ENCODE results near the gene EMILIN1.
A peak's percentile ranks its signal among the peaks of the same experiment; 100 is the strongest.

DNA sequence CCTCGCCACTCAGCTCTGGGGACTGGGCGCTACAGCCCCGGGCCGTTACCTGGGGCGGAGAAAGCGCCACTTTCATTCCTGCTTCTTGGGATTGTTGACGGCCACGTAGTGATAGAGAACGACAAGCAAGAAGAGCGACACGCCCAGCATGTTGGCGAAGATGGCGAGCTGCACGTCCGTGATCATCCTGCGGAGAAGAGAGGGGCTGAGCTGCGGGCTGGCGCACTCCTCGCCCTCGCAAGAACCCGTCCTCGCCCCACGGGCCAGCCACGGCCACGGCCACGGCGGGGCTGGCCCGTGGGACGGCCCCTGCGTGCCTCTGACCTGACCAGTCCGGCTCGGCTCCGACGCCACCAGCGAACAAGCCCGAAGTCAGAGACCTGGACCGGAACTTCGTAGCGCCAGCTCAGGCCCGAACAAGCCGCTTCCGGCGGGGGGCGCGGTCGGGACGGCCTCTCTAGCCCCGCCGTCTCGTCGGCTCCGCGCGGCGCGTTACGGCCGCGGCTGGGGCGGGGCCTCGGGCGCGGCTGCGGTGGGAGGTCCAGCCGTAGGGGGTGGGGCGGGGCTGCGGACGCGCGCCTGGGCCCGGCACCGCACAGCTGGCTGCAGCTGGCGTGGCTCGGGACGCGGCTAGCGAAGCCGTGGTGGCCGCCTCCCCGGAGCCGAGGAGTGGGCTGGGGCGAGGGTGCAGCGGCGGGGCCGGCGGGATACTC lies 7.0 kb upstream of the EMILIN1 start, which contains the start of gene OST4:
- TF ChIP-seq, protein P1, sequence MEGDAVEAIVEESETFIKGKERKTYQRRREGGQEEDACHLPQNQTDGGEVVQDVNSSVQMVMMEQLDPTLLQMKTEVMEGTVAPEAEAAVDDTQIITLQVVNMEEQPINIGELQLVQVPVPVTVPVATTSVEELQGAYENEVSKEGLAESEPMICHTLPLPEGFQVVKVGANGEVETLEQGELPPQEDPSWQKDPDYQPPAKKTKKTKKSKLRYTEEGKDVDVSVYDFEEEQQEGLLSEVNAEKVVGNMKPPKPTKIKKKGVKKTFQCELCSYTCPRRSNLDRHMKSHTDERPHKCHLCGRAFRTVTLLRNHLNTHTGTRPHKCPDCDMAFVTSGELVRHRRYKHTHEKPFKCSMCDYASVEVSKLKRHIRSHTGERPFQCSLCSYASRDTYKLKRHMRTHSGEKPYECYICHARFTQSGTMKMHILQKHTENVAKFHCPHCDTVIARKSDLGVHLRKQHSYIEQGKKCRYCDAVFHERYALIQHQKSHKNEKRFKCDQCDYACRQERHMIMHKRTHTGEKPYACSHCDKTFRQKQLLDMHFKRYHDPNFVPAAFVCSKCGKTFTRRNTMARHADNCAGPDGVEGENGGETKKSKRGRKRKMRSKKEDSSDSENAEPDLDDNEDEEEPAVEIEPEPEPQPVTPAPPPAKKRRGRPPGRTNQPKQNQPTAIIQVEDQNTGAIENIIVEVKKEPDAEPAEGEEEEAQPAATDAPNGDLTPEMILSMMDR (conservative IDR thresholded peaks at IDR 0.05; ENCODE audit: low read depth, low read length) = no peak
- TF ChIP-seq POLR2A (IDR thresholded peaks at IDR 0.05; ENCODE audit: low read depth, low read length) (peak; percentile 92), MXI1 (IDR thresholded peaks at IDR 0.05; ENCODE audit: borderline replicate concordance, low read depth, low read length) (0 out of 2 replicates have a peak, but pooled peaks have one; percentile 57), MAFK (IDR thresholded peaks at IDR 0.05; ENCODE audit: low read depth, low read length) (no peak), BHLHE40 (IDR thresholded peaks at IDR 0.05; ENCODE audit: low read depth, low read length) (no peak), USF2 (IDR thresholded peaks at IDR 0.05; ENCODE audit: low read depth, low read length) (no peak), RAD21 (IDR thresholded peaks at IDR 0.05; ENCODE audit: low read length) (no peak), SMC3 (IDR thresholded peaks at IDR 0.05; ENCODE audit: low read depth, low read length) (0 out of 2 replicates have a peak, but pooled peaks have one; percentile 20), RFX5 (IDR thresholded peaks at IDR 0.05; ENCODE audit: low read depth, low read length) (no peak), MAZ (IDR thresholded peaks at IDR 0.05; ENCODE audit: borderline replicate concordance, low read depth, low read length) (peak; percentile 49; the same call in 1 of the 2 replicates), RCOR1 (IDR thresholded peaks at IDR 0.05; ENCODE audit: insufficient replicate concordance, low read length) (no peak), CEBPB (IDR thresholded peaks at IDR 0.05; ENCODE audit: low read depth, low read length) (no peak), CHD1 (IDR thresholded peaks at IDR 0.05; ENCODE audit: low read depth, low read length) (0 out of 2 replicates have a peak, but pooled peaks have one; percentile 29)
- TF ChIP-seq, protein P2, sequence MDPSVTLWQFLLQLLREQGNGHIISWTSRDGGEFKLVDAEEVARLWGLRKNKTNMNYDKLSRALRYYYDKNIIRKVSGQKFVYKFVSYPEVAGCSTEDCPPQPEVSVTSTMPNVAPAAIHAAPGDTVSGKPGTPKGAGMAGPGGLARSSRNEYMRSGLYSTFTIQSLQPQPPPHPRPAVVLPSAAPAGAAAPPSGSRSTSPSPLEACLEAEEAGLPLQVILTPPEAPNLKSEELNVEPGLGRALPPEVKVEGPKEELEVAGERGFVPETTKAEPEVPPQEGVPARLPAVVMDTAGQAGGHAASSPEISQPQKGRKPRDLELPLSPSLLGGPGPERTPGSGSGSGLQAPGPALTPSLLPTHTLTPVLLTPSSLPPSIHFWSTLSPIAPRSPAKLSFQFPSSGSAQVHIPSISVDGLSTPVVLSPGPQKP (IDR thresholded peaks at IDR 0.05; ENCODE audit: borderline replicate concordance, low read depth, low read length) = no peak

Measured in IMR-90 (cell line).